Inferior parietal cortex (tissue), 1 donor: ENCODE data around the gene MEIOSIN.
A peak's percentile ranks its signal among the peaks of the same experiment; 100 is the strongest.
"Not testable (repeated sequence)": the region's sequence is repeated elsewhere in the genome, so short reads cannot be mapped to it uniquely, and the experiment has no call there.

Experiments used
- DNase-seq: peaks from one replicate; pipeline ENCODE4 v3.0.0-alpha.2; 2016; ENCODE audit errors: extremely low spot score

Gene MEIOSIN

GRCh38 chr19:45798995-45799517, 65.8 kb downstream of the MEIOSIN start:
- DNase-seq = peak; percentile 77

GRCh38 chr19:45799541-45799940, 66.3 kb downstream of the MEIOSIN start:
- DNase-seq = not testable (repeated sequence)

- no peak for DNase-seq
Measured at GRCh38 chr19:45800070-45800553, 66.9 kb downstream of the MEIOSIN start.

GRCh38 chr19:45801603-45802175, 68.5 kb downstream of the MEIOSIN start:
- DNase-seq = no peak

GRCh38 chr19:45804140-45804958, 71.1 kb downstream of the MEIOSIN start:
- DNase-seq = no peak

GRCh38 chr19:45804959-45805230, 71.7 kb downstream of the MEIOSIN start:
- DNase-seq = no peak

GRCh38 chr19:45805719-45806118, 72.5 kb downstream of the MEIOSIN start:
- no peak for DNase-seq

GRCh38 chr19:45809643-45810159, 76.5 kb downstream of the MEIOSIN start:
- DNase-seq = no peak

- no peak for DNase-seq
Measured at GRCh38 chr19:45812297-45812696, 79.1 kb downstream of the MEIOSIN start.
